ENCODE measurements around the gene TSTD1.
A peak's percentile ranks its signal among the peaks of the same experiment; 100 is the strongest.

TSTD1 gene, protein sequence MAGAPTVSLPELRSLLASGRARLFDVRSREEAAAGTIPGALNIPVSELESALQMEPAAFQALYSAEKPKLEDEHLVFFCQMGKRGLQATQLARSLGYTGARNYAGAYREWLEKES

DNA sequence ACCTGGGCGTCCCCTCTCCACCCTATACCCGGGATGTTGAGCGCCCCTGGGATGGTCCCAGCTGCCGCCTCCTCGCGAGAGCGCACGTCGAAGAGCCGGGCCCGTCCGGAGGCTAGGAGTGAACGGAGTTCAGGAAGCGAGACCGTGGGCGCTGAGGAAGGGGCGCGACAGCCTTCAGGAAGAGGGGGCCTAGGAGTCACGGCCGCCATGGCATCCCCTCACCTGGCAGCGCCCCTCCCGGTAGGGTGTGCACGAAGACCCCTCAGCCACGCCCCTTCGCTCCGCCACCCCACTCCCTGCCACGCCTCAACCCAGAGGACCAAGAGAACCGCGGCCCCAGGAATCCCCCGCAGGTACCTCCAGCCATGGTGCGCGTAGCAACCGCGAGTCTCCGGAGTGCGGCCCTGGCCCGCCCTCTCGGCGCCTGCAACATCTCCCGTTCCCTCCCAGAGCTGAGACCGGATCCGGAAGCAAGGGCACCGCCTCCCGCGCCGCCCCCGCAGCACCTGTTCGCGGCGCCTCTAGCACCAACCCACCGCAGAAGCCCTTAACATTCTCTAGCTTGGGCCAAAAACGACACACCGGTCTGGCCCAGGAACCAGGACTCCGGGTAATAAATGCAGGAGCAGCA, at the start of gene TSTD1:
TSTD1 (minus strand) TSS at position 442 of the 631 bp plus-strand sequence; CDS start at position 367, 75 bp downstream.
- peak; percentile 86 to 90 for ATAC-seq

DNA sequence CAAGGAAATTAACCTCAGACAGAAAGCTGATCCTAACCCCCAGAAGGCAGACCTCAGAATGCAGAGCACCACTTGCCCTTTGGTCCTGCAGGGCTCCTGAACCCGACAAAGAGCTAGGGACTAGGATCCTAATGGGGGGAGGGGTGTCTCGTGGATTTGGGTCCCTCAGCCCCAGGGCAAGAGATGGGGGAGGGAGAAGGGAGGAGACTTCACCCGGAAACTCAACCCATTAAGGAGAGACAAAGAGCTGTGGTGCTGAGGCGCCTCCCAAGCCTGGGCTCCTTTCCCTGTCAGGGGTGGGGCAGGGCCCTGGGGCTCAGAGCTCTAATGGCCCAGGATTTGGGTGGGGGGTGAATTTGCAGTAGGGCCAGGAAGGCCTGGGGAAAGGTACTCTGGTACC, 47.7 kb upstream of the TSTD1 start:
- no peak for ATAC-seq

DNA sequence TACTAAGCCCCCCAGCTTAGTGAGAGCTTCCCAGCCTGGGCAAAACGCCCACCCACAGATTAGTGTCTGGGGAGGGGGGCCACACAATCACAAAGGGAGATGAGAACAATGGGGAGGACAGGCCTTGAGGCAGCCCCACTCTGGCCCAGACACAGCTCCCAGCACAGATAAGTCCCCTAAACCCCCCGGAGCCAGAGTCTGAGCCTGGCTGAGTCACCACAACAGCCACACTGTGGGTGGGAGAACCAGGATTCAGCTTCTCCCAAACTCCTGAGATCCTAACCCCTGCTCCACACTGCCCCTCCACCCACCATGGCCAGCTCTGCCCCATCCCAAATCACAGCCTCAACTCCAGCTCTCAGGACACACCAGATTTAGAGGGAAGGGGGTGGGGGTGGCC, 46.4 kb upstream of the TSTD1 start:
- no peak for ATAC-seq

DNA sequence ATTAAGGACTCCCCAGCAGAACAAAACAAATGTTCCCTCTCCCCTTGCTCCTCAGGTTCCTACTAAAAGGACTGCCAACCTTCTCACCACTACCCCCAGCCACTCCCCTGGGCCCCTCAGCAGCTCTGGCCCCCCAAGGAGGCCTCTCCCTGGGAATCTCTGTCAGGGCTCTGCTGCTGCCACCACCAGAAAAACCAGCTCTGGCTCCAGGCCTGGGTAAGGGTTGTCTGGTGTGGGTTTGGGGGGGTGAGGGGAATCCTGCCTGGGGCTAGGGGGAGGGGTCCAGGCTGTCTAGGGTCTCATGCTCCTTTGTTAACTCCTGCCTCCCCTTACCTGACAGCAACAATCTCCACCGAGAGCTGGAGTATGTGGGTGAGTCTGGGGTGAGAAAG, 45.8 kb upstream of the TSTD1 start:
- ATAC-seq, result no peak

DNA sequence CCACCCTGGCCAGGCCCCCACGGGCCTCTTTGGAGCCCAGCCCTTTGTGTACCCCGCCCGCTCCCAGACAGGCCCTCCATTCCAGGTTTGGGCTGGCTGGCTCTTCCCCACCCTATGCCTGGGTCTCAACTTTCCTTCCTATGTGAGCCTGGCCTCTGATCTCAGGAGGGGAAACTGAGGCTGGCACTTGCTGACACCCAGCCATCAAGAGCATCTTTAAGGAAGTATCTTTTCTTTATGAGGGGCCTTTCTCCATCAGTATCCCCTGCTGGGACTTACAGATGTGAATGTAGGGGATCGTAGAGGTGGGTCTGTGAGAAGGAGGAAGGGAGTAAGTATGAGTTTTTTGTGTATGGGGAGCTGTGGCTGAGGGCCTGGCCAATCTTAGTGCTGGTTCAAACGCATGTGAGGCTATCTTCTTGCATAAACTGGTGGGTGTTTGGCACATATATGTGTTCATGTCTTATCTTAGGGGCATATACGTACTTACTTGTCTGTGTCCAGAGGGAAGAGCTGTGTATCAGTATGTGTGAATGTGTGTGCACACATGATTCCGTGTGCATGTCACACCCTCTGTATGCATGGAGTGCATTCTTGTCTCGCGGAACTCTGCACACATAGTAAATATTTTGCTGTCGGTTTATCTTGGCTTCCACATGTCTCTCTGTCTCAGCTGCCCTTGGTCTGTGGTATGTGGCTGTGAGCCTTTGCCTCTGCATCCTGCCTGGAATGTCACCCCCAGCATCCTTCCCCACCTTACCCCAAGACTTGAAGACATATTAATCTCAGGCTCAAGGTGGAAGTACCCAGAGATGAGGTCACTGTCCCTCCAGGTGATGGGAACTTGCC, 45.2 kb upstream of the TSTD1 start:
- no peak for ATAC-seq

DNA sequence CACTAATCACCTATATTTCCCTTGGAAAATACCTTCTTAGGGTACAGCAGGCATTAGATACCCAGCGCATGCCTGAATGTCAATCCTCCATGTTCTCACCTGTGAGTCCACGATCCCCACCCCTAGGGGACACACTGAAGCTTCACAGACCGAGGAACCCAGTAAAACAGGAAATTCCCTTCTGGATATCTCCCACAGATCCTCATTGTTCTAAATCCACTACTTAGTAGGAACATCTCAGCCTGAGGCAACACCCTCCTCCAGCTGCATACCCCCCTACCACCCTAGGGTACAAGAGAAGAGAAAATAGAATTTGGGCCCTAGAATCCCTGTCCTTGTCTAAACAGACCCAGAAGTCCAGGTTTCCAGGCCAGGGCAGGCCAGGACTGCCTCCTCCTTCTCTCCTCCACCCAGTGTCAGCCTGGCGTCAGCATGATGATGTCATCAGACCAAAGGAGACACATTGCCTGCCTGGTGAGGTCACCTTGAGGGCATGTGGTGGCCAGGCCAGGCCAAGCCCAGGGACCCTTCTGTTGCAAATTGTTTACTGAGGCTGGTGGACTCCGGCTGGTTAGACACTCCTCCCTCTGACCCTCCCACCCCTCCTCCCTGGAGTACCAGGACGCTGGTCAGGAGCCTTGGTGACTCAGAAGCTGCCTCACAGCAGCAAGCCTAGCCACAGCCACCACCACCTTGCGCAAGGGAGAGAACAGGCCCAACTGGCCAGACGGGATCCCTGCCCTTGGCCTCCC, 44.4 kb upstream of the TSTD1 start:
- peak in 1 of 2 donors; percentile 18 for ATAC-seq

DNA sequence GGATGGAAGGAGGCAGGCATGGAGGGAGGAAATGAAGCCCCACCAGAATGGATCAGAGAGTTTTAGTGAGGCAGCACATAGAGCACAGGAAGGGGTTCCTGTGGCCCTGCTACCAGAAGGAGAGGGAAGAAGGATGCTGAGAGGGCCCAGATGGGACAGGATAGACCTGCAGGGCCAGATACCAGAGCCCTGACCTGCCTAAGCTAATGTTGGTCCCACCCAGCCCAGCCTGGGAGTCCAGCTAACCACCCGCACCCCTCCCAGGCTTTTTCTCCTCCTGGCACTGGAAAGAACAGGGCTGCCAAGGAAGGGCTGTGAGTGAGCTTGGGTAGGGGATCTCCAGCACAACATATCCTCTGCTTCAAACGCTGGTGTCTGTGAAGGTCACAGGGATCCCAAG, 43.7 kb upstream of the TSTD1 start:
- no peak for ATAC-seq

DNA sequence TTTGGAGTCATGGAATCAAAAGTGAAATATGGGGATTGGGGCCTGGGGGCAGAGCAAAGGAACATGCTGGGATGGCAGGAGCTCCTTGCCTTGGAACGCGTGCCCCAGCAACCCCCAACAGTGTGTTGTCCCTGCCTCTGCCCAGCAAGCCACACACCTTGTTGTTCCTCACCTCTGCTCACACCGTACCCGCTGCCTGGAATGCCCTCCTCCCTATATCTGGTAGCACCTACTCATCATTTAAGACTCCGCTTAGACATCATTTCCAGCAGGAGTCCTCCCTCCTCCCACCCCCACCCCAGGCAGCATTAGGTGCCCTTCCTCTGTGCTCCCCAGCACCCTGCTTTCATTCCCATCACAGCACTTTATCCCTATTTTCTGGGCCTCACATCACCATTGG, 42.8 kb upstream of the TSTD1 start:
- ATAC-seq, result no peak

DNA sequence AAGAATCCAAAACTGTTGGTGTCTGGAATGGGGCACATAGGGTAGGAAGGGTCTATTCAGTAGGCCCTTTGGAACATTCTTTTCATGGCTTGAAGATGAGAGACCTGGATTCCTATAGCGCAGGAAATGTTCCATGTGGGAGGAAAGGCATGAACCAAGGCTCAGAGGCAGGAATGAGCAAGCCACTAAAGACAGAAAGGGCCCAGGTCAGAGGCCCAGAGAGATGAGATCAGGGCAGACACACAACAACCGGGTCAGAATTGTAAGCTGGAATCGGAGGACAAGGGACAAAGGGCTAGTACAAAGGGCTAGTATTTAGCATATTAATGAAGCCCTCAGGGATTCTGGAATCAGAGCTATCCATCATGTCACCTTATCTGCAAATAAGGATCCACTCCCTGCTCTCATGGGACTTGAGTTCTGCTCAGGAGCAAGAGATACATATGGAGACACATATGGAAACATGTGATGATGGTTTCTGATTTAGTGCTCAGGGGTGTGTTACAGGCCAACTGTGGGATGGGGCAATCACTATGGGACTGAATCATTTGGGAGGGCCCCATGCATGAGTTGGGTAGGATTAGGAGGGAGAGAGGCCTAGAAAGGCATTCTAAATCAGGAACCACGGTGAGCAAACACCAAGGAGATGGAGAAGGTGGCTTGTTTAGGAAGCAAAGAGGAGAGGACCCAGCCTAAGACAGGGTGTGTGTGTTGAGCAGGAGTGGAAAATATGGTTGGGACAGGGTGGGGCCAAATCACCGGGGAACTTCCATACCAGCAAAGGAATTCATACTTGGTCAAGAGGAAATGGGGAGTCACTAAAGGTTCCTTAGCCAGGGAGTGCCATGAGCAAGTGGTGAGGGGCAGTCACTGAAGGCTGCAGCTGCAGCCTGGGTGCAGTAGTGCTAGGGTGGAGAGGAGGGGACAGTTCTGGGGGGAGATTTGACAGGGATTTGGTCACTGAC, 42.0 kb upstream of the TSTD1 start:
- ATAC-seq, result no peak

DNA sequence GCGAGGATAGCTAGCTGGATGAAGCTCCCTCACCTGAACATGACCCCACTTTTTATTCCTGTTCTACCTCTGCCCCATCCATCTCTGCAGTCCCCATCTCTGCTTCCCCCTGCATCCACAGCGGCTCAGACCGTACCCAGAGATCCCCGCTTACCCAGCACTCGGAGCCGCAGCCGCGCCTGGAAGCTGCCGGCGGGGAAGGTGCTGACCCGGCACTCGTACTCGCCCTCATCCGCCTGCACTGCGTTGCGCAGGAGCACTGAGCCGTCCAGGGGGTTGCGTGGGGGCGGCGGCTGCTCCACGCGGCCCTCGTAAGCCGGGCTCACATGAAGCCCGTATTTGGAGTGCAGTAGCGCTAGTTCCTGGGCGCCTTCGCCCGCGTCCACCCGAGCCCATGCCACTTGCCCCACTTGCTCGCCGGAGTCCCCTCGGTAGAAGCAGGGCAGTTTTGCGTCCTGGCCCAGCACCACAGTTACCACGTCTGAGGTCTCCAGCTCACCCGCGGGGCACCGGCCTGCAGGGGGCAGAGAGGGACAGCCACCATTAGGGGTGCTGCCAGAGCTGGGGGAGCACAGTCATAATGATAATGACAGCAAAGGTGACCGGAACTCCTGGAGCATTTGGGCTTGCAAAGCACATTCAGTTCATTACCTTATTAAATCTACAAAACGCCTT, 40.8 kb upstream of the TSTD1 start:
- ATAC-seq, result no peak

DNA sequence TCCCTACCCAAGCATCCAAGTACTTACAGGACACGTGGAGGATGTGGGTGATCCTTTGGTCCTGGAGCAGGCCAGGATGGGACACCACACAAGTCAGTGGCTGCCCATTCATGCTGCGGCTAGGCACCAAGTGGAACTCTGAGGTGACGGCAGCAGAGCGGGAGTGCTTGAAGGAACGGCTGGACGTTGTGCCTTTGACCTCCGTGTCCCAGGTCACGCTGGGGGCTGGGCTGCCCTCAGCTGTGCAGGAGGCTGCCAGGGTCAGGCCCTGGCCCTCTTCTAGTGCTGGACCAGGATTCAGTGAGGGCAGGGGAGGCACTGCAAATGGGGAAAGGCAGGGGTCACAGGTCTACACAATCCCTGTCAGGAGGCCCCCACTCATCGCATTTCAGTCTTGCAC, 38.7 kb upstream of the TSTD1 start:
- ATAC-seq, result no peak

DNA sequence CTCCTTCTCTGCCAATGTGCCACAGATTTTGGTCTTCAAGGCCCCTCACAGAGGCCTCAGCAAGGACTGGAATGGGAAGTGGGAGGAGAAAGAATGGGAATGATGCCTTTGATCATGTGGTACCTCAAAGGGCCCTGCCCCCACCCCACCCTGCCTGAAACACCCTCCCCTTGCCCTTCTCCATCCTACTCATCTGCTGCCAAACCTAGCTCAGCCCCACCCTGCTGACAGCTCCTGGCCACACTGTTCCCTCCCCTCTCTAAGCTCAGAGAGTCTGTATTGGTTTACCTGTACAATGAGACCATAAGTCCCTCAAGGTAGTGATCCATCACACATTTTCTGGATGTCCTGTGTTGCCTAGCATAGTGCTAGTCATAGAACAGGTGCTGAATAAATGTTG, 37.6 kb upstream of the TSTD1 start:
- ATAC-seq, result no peak

DNA sequence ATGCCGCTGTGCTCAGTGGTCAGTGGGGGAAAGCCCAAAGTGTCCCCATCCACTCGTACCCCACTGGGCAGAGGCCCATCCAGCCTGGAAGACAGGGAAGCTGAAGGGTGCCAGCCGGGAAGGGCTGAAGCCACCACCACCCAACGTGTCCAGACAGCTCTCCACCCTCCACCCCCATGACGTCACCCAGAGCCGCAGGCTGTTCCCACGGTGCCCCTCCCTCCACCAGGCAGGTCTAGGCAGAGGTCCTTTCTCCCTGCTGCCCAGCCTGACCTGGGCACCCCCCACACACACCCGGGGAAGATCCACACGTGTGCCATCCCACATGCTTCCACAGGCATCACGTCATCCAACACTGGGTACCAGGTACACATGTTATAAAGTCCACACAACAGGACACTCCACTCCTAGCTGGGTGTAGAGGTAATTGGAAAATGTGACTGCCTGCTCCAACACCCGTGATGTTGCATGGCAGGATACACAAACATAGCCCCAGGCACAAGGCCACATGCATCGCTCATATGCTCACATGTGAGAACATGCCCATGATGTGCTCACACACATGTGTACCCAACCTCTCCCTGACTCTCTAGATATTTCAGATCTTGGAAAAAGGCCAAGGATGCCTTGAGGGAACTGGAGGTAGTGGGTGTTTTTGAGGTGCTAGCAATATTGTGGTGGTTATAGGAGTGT, 36.1 kb upstream of the TSTD1 start:
- no peak for ATAC-seq

DNA sequence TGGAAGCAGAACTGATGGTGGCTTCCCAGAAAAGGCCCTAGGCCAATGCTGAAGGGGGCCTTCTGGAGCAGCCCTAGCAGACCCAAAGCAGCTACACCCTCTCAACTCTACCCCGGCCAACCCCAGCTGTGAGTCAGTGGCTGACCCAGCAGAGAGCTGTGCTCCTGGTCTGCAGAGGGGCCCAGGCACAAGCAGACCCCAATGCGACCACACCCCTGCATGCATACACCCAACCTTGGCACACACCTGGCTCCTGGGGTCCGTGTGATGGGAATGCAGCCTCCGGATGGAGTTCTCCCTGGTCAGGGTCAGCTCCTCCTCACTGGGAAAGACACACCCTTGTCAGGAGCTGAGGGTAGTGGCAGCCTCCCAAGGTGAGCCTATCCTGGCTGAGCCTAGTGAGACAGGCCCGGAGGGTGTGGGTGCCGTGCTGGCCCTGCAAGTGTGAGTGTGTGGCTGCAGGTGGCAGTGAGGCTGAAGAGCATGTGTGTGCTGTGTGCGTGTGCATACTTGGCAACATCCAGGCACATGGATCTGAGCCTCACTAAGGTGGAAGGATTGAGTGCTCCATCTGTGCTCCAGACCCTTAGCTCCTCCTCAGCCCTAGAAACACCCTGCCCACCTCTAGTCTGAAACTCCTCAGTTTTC, 34.8 kb upstream of the TSTD1 start:
- ATAC-seq, result no peak

DNA sequence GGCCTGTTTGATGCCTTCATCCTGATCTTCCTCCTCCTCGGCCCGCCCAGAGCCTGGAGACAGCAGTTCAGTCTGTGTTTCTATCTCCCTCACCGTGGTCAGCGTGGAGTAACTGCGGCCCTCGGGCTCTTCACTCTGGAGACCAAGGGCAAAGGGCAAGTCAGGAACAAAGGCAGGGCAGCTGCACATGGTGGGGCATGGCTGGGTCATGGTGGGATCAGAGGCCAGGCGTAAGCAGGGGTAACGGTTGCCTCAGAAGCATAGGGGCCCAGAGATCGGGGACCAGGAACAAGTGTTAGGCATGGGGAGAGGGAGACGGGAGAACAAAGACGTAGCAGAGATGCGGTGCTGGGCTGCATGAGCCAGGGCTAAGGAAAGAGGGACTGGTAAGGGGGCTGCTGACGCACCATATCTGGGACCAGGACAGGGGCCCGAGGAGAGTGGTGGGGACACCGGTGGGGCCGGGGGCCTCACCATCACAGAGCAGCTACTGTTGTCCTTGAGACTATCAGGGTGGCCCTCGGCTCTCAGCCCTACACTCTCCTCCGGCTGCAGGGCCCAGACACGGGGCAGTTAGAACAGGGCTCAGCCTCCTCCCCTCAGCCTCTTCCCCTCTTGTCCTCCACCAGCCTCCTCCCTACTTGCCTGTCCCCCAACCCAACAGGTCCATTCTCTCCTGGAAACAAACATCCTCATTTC, 34.1 kb upstream of the TSTD1 start:
- ATAC-seq, result no peak

DNA sequence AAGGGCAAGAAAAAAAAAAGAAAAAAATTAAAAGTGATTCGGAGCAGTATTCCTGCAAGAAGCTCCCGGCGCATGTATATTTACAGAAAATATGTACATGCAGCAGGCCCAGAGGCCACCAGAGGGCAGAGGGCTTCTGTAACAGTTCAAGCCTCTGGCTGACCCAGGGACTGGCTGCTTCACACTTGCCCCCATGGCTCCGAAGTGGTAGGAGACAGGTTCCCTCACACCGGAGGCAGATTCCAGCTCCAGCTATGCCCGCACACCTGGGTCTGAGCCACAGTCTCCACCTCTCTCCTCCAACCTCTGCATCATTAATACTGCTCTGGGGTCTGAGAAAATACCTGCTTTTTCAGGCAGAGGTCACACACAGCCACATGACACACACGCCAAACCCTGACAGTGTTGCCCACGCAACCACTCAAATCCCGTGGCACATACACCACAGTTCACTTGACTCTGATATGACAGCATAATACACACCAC, 33.2 kb upstream of the TSTD1 start:
- ATAC-seq, result no peak

DNA sequence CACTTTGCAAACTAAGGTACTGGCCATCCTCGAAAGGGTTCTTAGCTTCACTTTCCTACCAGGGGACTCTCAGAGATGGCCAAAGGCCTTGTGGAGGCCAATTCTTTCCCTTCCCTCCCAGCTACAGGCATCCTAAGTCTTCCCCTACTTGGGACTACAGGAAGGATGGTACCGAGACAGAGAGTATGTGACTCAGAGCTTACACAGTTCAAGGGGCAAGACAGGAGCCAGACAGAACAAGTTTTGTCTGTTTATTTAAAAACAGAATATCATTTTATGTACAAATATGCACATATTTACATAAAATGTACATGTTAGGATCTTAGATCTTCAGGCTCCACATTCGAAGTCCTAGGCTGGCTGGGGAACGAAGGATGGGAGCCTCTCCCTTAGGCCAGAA, 32.0 kb upstream of the TSTD1 start:
- no peak for ATAC-seq

DNA sequence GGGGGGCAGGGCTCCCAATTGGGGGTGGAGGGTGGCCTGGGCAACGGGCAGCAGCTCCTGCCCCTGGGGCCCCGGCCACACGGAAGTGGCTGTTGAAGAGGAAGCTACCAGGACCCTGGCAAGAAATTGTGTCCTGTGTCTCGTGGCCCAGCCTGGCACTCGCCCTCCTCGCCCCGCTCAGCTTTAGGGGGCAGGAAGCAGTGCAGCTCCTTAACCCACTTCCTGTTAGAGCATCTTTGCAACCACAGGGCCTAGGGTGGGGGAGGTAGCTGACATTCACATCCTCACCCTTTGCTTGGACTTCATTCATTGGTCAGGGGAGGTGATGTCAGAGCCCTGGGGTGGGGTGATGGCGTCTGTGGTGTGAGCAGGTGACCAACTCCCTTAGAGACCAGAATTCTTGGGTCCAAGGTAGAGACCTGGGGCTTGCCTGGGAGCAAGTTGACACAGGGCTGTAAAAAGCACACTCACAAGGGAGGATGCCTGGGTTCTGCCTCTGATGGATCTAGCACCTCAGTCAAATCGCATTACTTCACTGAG, 31.0 kb upstream of the TSTD1 start, which contains the start of gene ARHGAP30:
ARHGAP30 (minus strand) TSS at position 161 of the 540 bp plus-strand sequence. CDS start 267 bp downstream, outside the sequence.
- peak; percentile 77 to 81 for ATAC-seq

DNA sequence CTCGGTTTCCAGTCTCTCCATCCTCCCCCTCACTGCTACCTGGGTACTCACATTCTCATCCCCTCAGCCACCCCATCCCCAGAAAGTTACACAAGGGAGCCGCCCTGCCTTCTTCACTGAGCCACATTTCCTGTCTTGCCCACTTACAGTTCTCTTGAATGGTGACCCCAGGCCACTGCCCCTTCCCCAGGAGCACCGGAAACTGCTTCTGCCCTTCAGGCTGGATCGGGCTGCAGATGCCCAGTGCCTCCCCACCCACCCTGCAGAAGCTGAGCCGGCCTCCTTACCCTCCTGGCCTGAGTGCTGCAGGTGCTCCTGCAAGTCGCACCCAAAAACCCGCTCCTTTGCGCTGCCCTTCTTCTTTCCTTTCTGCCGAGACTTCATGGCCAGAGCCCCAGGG, 30.5 kb upstream of the TSTD1 start:
- ATAC-seq, result no peak

Data from activated CD4-positive, CD25-positive, alpha-beta regulatory T cell treated with anti-CD3 and anti-CD28 coated beads, Interleukin-2, amount 50 U/mL, for 24 hours (primary cell).